SU-DHL-6 (cell line): ENCODE data around the gene COL1A1.

Experiments used
- H2AFZ ChIP-seq: fragments of 200-600 bp; sonication (generic); 2 replicates; pipeline ENCODE4 v1.6.1; 2014; ENCODE audit warnings: low read depth, mild to moderate bottlenecking, moderate library complexity, mixed read lengths, antibody characterized with exemption, low read length; ENCODE audit not compliant: severe bottlenecking
- H3F3A ChIP-seq: fragments of 200-600 bp; shearing (Covaris generic); 2 replicates; pipeline ENCODE4 v1.6.0; 2016; ENCODE audit warnings: antibody characterized with exemption, mild to moderate bottlenecking; ENCODE audit not compliant: insufficient read depth
- H3K27ac ChIP-seq: fragments of 200-600 bp; sonication (generic); 2 replicates; pipeline ENCODE4 v1.5.1; 2016; ENCODE audit warnings: low read depth, mild to moderate bottlenecking, low read length, moderate library complexity, mixed read lengths
- H3K27me3 ChIP-seq: fragments of 200-600 bp; sonication (generic), shearing (Covaris generic); 2 replicates; pipeline ENCODE4 v1.6.0; 2014; ENCODE audit warnings: mild to moderate bottlenecking, low read length
- H3K36me3 ChIP-seq: fragments of 200-600 bp; sonication (generic); 2 replicates; pipeline ENCODE4 v1.6.1; 2014; ENCODE audit warnings: mild to moderate bottlenecking, low read length, mixed read lengths
- H3K4me2 ChIP-seq: fragments of 300-600, 200-600 bp; shearing (Covaris generic), sonication (generic); 2 replicates; pipeline ENCODE4 v1.6.0; 2014; ENCODE audit warnings: low read length, low read depth, mild to moderate bottlenecking; ENCODE audit not compliant: poor library complexity, severe bottlenecking
- H3K4me3 ChIP-seq: fragments of 200-600 bp; sonication (generic); 2 replicates; pipeline ENCODE4 v1.5.1; 2014; ENCODE audit warnings: antibody characterized with exemption, low read length, mild to moderate bottlenecking, mixed read lengths; ENCODE audit not compliant: insufficient read depth, poor library complexity, severe bottlenecking
- H3K79me2 ChIP-seq: fragments of 200-600 bp; sonication (generic); 2 replicates; pipeline ENCODE4 v1.6.1; 2014; ENCODE audit warnings: mild to moderate bottlenecking, low read length, moderate library complexity; ENCODE audit not compliant: insufficient read depth
- H3K9ac ChIP-seq: fragments of 200-600 bp; sonication (generic); 2 replicates; pipeline ENCODE4 v1.7.0; 2014; ENCODE audit warnings: mild to moderate bottlenecking, low read length
- H3K9me2 ChIP-seq: fragments of 200-600 bp; sonication (generic); replicated peaks from 2 replicates; pipeline ENCODE4 v1.6.1; 2014; ENCODE audit warnings: low read length; ENCODE audit not compliant: insufficient read depth
- H3K9me3 ChIP-seq: fragments of 200-600 bp; sonication (generic); 2 replicates; pipeline ENCODE4 v1.6.1; 2014; ENCODE audit warnings: low read length, mixed read lengths; ENCODE audit not compliant: insufficient read depth
- H4K20me1 ChIP-seq: fragments of 200-600 bp; sonication (generic); 2 replicates; pipeline ENCODE4 v1.6.1; 2014; ENCODE audit warnings: low read depth, mild to moderate bottlenecking, antibody characterized with exemption, low read length, moderate library complexity, mixed read lengths
- EZH2phosphoT487 ChIP-seq: fragments of 200-600 bp; sonication (generic), shearing (Covaris generic); conservative IDR thresholded peaks from 2 replicates; pipeline ENCODE4 v1.6.1; 2018; ENCODE audit warnings: mild to moderate bottlenecking, antibody characterized with exemption, low read length, moderate library complexity, mixed read lengths
- TF ChIP-seq, protein P1 (sequence below): fragments of 200-600 bp; sonication (generic); IDR thresholded peaks from one replicate; pipeline ENCODE4 v1.5.1; 2017; ENCODE audit warnings: antibody characterized with exemption, mild to moderate bottlenecking, low read length, moderate library complexity; ENCODE audit not compliant: insufficient read depth, poor library complexity, severe bottlenecking

Gene COL1A1

DNA sequence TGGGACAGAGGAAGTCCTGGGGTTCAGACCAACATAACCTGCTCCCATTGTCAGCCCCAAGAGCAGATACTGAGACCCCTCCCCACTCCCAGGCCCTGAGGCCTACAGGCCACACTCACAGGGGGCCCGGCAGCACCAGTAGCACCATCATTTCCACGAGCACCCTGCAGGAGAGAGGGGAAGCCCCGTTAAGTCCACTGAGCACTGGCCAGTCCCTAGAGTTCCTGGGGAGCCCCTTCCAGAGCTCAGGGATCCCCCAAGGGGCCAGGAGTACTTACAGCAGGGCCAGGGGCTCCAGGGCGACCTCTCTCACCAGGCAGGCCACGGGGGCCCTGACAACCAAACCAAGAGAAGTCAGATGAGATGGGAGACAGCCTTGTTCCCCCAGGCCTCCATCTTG lies 5.4 kb downstream of the COL1A1 start:
- Histone ChIP-seq H3K79me2 (no peaks in the 10 kb centered on the region), H3K27me3 (no peaks in the 10 kb centered on the region), H3K27ac (no peak overlapping the region), H3K4me2 (no peak overlapping the region), H3K36me3 (no peaks in the 10 kb centered on the region), H3K4me3 (no peak overlapping the region), H3F3A (no peaks in the 10 kb centered on the region), H3K9me3 (no peaks in the 10 kb centered on the region), H3K9ac (no peak overlapping the region), H3K9me2 (no peaks in the 10 kb centered on the region), H2AFZ (no peak overlapping the region), H4K20me1 (no peaks in the 10 kb centered on the region; the same call in 1 of the 2 replicates)
- TF ChIP-seq EZH2phosphoT487, result no peak
- TF ChIP-seq, protein P1, sequence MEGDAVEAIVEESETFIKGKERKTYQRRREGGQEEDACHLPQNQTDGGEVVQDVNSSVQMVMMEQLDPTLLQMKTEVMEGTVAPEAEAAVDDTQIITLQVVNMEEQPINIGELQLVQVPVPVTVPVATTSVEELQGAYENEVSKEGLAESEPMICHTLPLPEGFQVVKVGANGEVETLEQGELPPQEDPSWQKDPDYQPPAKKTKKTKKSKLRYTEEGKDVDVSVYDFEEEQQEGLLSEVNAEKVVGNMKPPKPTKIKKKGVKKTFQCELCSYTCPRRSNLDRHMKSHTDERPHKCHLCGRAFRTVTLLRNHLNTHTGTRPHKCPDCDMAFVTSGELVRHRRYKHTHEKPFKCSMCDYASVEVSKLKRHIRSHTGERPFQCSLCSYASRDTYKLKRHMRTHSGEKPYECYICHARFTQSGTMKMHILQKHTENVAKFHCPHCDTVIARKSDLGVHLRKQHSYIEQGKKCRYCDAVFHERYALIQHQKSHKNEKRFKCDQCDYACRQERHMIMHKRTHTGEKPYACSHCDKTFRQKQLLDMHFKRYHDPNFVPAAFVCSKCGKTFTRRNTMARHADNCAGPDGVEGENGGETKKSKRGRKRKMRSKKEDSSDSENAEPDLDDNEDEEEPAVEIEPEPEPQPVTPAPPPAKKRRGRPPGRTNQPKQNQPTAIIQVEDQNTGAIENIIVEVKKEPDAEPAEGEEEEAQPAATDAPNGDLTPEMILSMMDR, result no peak

DNA sequence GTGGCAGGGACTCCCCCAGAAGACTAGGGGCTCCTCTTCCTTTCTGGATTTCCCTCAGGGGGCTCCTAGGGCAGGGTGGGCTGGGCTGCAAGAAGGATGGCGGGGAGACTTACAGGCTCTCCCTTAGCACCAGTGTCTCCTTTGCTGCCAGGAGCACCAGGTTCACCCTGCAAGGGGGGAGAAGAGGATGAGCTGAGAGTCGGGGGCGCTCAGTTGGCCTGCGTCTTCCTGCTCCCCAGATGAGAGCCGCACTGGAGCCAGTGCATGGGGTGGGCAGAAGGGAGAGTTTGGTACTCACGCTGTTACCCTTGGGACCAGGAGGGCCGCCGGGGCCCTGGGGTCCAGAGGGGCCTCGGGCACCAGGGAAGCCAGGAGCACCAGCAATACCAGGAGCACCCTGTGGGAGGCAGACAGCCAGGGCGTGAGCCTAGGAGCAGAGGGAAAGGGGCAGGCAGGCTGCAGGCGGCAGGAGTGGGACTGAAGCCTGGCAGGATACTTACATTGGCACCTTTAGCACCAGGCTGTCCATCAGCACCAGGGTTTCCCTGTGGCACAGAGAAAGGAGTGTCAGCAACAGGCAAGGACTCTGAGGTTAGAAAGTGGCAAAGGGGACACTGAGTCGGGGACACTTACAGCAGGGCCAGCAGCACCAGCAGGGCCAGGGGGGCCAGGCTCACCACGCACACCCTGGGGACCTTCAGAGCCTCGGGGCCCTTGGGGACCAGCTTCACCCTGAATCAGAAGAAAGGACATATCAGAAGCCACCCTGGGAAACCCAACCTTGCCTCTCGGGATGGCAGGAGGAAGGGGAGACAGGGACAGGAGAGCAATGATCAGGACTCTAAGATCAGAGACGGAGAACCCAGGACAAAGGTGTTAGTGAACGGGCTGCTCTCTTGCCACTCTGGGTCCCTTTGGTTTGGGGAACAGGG lies 6.2 kb downstream of the COL1A1 start:
- no peak overlapping the region for H3K9ac ChIP-seq
- H4K20me1 ChIP-seq, result no peaks in the 10 kb centered on the region; the same call in 1 of the 2 replicates
- H3K36me3 ChIP-seq, result no peaks in the 10 kb centered on the region
- no peak overlapping the region for H3K27ac ChIP-seq
- no peak overlapping the region for H2AFZ ChIP-seq
- no peaks in the 10 kb centered on the region for H3K9me2 ChIP-seq
- no peak overlapping the region for H3K4me2 ChIP-seq
- TF ChIP-seq, protein P1, result no peak
- no peak for TF ChIP-seq EZH2phosphoT487
- no peak overlapping the region for H3K4me3 ChIP-seq
- no peaks in the 10 kb centered on the region for H3F3A ChIP-seq
- H3K79me2 ChIP-seq, result no peaks in the 10 kb centered on the region
- H3K27me3 ChIP-seq, result no peaks in the 10 kb centered on the region
- H3K9me3 ChIP-seq, result no peaks in the 10 kb centered on the region

DNA sequence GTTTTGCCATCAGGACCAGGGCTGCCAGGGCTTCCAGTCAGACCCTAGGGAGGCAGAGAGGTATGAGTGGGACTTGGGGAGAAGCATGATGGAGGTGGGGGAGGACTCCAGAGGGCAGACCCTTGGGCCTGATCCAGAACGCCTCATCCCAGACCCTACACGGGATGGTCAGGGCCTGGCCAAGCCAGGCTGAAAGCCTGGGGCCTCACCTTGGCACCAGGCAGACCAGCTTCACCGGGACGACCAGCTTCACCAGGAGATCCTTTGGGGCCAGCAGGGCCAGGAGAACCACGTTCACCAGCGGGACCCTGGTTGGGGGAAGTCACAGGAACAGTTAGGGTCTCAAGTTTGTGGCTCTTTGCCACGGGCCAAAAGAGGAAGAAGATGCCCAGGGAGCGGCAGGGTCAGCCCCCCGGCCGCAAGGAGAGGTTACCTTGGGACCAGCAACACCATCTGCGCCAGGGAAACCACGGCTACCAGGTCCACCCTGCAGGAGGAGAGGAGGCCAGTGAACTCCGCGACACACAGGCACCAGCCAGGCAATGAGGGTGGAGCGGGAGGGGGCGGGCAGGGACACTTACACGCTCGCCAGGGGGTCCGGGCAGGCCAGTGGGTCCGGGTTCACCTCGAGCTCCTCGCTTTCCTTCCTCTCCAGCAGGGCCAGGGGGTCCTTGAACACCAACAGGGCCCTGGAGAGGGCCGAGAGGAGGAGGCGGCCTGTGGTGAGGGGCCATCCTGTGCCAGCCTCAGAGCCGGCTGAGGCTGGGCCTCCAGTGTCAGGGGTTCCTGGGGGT lies 7.1 kb downstream of the COL1A1 start:
- H3K36me3 ChIP-seq, result no peaks in the 10 kb centered on the region
- no peak overlapping the region for H3K4me2 ChIP-seq
- no peak overlapping the region for H2AFZ ChIP-seq
- H3K9me3 ChIP-seq, result no peaks in the 10 kb centered on the region
- no peaks in the 10 kb centered on the region for H3K9me2 ChIP-seq
- no peaks in the 10 kb centered on the region for H3K79me2 ChIP-seq
- TF ChIP-seq, protein P1, result no peak
- no peak for TF ChIP-seq EZH2phosphoT487
- H3K27ac ChIP-seq, result no peak overlapping the region
- H3F3A ChIP-seq, result no peaks in the 10 kb centered on the region
- no peaks in the 10 kb centered on the region; the same call in 1 of the 2 replicates for H4K20me1 ChIP-seq
- H3K4me3 ChIP-seq, result no peak overlapping the region
- no peaks in the 10 kb centered on the region for H3K27me3 ChIP-seq
- no peak overlapping the region for H3K9ac ChIP-seq
